HG03103 (cell line): Measurements from ENCODE around the gene IL13RA1.
"Not testable (repeated sequence)": the region's sequence is repeated elsewhere in the genome, so short reads cannot be mapped to it uniquely, and the experiment has no call there.

Experiments used
- ATAC-seq: cut with Tn5 transposase; IDR thresholded peaks from one replicate; pipeline ENCODE4 v1.9.1; 2021; ENCODE audit warnings: low read depth; ENCODE audit not compliant: unreplicated experiment

Gene IL13RA1

DNA sequence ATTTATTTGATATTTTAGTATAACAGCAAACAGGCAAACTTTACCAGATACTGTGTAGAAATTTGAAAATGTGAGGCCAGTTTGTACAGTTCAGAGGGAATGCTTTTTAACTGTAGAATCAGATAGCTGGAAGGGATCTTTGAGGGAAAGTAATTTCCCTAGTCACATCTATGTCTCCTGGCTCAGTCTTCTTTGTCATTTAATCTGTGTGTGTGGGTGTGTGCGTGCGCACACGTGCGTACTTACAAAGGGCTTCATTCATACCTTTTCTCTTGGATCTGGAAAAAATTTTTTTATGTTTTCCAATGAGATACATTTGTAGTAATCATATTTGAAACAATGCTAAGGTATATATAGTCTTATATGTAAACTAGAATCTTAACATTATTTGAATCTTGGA, 44.6 kb downstream of the IL13RA1 start:
- ATAC-seq, result no peak

DNA sequence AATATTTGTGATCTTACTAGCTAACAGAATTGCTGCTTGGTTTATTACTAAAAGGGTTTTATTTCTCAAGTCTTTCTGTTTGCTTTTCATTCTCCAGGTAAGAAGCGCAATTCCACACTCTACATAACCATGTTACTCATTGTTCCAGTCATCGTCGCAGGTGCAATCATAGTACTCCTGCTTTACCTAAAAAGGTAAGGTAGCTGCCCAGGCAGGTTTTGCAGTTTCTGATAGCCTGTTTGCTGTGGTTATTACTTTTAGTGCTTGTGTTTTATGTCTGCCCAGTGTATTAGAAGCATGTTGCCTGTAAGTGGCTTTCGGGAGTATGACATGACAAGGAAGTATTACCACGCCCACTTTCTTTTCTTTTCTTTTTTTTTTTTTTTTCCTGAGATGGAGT, 46.4 kb downstream of the IL13RA1 start:
- ATAC-seq, result no peak

DNA sequence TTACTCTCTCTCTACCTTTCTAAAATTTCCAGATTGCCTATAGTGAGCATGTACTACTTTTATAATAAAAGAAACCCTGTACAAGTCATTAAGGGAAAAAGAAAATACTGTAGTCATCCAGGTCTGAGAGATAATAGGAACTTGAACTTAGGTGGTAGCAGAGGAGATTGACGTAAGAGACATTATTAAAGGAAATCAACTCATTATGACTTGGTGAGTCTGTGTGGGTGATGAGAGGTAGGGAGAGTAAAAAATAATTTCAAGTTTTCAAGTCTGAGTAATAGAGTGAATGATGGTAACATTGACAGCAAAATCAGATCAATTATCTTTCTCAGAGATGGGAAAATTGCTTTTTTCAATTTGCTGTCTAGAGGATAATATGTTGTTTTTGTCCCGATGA, 52.2 kb downstream of the IL13RA1 start:
- ATAC-seq, result no peak

DNA sequence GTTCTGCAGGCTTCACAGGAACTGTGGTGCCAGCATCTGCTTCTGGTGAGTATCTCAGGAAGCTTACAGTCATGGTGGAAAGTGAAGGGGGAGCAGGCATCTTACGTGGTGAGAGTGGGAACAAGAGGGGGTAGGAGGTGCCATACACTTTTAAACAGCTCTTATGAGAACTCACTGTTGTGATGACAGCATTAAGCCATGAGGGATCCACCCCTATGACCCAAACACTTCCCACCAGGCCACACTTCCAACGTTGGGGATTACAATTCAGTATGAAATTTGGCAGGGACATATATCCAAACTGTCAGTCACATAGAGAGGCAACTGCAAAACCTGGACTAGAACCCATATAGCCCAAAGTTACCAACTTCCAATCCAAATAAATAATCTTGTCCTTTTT, 53.1 kb downstream of the IL13RA1 start:
- ATAC-seq, result no peak

DNA sequence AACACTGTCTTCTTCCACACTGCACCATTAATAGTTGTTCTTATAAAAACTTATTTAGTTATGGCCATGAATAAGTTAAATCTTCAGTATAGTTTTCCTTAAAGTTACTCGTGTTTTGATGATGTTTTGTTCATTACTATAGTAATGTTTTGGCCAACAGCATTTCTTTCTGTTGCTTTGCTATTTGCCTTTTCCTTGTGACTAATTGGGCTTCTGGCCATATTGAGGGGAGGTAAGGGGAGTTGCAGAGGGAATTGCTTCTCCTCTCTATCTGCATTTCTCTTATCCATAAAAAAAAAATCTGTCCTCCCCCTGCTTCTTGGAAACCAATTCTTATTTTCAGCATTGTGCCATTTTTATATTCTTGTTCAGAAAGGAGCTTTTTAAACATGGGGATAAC, 53.5 kb downstream of the IL13RA1 start:
- ATAC-seq, result no peak

DNA sequence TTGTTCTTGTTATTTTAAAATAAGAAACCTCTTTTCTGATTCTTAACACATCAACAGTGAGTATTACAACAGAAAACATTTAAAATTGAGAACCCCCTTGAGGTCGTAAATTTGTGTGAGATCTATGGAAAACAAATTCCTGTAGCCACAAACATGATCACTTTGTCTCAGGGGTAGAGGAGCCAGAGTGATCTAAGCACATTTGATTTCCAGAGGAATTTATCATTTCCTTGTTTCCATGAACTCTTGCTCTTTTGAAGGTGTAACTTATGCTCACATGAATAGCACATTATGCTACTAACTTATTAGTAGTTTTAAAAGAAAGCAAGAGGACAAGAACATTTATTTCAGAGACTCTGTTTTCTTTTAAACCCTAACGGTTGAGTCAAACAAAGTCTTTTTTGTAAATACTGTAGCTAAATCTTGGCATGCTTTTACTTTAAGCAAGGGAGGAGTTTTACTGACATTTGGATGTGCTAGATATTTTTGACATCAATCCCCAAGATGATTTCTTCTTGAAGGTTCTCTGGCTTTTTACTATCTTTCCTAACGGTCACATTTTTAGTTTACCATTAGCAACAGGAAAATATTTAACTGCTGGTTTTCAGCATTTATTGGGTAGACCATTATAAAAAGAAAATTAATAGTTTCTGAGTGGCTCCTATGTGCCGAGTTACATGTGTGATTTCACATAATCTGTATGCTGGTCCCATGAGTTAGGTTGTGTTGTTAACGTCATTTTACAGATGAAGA, 68.3 kb downstream of the IL13RA1 start:
- no peak for ATAC-seq

DNA sequence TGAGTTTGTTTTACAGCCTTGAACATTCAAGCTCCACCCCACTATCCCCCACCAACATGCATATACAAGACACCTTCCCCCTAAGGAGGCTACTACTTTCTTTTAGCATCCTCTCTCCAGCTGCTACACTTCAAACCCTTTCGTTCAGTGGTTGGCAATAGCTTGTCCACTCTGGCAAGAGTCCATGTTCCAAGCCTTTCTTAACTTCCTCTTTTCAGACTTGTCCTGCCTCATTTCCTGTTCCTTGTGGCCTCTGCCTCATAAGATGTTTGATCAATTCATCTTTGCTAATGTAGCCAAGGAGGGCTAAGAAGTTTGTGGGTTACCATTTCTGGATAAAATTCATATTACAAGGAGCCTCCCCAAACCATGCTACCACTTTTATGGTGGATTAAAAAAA, 75.5 kb downstream of the IL13RA1 start:
- no peak for ATAC-seq

DNA sequence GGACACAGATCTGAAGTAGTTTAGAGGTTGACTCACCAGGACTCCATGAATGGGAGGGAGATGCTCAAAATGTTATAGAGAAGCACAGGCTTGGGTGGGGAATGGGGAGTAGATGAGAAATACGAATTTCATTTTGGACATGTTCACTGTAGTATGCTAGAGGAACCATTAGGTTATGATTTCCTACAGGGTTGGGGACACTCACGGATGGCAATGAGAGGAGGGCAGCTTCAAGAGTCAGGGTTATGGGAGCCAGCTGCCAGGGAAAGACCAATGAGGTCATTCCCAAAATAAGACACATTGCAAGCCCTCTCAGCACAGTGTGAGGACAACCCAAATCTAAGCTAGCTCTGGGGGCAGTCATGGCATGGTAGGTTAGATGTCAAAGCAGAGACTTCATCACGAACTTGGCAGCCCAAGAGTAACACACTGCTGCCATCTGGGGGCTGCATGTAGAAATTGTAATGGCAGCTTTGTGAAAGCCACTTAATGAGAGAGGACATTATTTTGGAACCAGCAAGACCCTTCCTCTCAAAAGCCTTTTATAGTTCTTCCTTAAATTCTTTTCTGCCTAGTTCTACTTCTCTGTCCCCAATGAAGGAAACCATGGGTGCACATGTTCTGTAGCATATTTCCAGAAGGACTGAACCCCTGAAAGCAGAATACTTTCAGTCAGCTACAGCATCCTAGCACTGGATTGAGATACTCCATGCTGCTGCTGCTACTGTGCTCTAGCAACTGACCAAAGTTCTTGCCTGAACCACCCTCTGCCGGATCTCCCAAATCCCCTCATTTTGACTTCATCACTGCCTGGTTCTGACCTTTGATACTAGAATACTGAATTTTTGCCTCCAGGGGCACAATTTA, 80.0 kb downstream of the IL13RA1 start:
- ATAC-seq, result no peak

DNA sequence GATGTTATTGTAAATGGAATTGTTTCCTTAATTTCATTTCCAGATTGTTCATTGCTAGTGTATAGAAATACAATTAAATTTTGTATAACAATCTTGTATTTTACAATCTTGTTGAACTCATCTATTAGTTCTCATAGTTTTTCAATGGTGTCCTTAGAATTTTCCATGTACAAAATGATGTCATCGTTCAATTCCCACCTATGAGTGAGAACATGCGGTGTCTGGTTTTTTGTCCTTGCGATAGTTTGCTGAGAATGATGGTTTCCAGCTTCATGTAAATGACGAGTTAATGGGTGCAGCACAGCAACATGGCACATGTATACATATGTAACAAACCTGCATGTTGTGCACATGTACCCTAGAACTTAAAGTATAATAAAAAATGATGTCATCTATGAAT, 89.9 kb downstream of the IL13RA1 start:
- ATAC-seq, result not testable (repeated sequence)

DNA sequence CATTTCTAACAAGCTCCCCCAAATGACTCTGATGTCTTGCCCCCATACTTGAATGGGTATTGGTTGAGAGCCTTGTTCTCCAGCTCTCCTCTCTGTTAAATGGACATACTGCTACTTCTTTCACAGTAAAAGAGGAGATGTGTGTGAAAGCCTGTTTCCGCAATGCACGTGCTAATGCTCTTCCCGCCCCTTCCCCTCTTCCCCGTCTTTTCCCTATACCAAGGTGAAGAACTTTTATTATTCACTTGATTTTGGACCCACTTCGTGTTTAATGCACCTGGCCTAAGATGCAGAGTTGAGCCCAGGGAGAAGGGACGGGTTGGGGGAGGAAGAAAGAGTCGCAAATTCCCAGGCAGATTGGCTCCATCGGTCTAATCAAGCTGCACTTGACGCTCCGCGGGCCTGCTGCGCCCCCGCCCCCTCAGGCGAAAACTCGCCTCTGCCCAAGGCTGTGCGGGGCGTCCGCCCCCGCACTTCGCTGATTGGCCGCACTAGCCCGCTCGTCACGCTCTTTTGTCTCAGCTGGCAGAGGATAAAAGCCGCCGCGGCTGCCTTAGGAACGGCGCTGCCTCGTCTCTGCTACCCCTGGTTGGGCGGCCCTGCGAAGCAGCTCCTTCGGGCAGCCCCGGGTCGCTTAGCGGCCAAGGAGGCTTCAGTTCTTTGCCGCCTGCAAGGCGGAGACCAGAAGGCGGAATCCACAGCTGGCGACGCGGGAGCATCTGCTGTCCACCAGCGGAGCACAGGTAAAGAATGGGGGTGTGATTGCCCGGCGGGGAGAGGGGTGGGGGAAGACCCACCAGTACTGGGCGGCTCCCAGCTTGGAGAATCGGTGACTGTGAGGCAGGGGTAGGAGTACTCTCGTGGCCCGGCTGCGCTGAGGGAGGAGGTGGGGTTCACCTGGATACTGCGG, 96.1 kb downstream of the IL13RA1 start, which contains the start of gene ZCCHC12:
TSS of gene ZCCHC12 (plus strand) at position 562 of the 910 bp plus-strand sequence. CDS start 1,421 bp downstream, outside the sequence.
- ATAC-seq, result no peak

DNA sequence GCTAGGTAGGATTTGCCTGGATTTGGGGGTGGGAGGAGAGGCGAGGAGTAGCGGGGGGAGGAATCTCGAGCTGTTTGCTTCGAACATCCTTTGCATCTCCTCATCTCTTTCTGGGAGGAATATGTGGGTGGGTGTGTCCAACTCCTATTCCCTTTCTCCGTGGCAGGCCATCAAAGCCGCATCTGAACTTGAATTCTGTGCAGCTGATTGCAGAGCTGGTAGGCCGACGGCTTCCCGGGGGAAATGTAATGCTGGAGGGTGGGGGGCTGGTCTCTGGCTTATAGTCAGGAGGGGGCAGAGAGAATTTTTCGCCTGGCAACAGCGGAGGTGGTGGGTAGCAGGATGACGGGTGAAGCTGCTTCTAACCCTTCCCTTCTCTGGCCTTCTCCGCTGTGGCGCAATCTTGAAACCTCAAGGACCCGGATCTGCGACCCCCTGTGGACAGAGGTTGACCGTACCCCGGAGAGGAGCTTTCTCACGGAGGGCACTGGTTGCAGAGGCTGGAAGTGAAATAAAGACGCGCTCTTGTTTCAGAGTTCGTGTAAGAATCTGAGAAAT, 96.8 kb downstream of the IL13RA1 start:
- ATAC-seq, result no peak

DNA sequence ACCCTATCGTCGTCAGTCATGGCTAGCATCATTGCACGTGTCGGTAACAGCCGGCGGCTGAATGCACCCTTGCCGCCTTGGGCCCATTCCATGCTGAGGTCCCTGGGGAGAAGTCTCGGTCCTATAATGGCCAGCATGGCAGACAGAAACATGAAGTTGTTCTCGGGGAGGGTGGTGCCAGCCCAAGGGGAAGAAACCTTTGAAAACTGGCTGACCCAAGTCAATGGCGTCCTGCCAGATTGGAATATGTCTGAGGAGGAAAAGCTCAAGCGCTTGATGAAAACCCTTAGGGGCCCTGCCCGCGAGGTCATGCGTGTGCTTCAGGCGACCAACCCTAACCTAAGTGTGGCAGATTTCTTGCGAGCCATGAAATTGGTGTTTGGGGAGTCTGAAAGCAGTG, 97.8 kb downstream of the IL13RA1 start:
- no peak for ATAC-seq

DNA sequence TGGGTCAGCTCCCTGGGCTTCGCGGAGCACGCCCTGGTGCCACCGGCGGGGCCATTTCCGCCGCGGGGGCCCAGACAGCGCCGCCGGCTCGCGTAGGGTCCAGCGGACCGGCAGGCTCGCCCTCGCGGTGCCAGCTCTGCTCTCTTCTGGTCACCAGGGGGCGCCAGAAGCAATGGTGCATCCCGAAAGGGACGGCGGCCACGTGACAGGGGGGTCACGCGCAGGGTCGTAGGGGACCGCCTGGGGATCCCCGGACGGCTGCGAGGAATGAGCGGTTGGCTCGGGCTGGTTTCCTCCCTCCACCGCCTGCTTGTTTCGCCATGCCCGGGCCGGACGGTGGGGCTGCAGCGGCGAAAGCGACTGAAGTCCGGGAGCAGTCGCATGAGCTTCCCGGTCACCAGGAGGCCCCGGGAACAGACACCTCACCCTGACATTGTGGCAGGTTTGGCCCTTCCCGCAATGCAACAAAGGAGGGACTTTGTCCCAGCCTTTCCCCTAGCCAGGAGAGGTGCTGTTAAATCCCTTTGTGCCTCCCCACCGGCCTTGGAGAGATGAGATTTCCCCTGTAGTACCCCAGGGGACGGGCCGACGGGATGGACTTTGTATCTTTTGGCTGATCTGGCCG, 112.0 kb downstream of the IL13RA1 start:
- ATAC-seq, result no peak
